ENCODE results near the gene COL11A2.

- TF ChIP-seq, protein P1, sequence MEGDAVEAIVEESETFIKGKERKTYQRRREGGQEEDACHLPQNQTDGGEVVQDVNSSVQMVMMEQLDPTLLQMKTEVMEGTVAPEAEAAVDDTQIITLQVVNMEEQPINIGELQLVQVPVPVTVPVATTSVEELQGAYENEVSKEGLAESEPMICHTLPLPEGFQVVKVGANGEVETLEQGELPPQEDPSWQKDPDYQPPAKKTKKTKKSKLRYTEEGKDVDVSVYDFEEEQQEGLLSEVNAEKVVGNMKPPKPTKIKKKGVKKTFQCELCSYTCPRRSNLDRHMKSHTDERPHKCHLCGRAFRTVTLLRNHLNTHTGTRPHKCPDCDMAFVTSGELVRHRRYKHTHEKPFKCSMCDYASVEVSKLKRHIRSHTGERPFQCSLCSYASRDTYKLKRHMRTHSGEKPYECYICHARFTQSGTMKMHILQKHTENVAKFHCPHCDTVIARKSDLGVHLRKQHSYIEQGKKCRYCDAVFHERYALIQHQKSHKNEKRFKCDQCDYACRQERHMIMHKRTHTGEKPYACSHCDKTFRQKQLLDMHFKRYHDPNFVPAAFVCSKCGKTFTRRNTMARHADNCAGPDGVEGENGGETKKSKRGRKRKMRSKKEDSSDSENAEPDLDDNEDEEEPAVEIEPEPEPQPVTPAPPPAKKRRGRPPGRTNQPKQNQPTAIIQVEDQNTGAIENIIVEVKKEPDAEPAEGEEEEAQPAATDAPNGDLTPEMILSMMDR (IDR thresholded peaks at IDR 0.05), result no peak
- no peak for TF ChIP-seq POLR2A (IDR thresholded peaks at IDR 0.05)
Observed at GRCh38 chr6:33192105-33192646, at the start of gene COL11A2.
